Activated CD4-positive, alpha-beta T cell treated with anti-CD3 and anti-CD28 coated beads, Interleukin-2, amount 10 ng/mL, durations not matched to agents 24 days and 14 days (primary cell): ENCODE measurements around the gene SOX10. TPM values are rescaled to one million over a fixed set of nuclear protein-coding genes. Genes with fewer than 3 reads are reported as not detected.

Experiments
- DNase-seq: peaks from one replicate; pipeline ENCODE4 v3.0.0; 2022
- H3K27ac Mint-ChIP-seq: one replicate; pipeline ENCODE4 v1.8.0; 2022; ENCODE audit warnings: mild to moderate bottlenecking, mixed read lengths
- H3K27me3 Mint-ChIP-seq: one replicate; pipeline ENCODE4 v1.8.0; 2022; ENCODE audit warnings: mixed read lengths
- H3K36me3 Mint-ChIP-seq: one replicate; pipeline ENCODE4 v1.8.0; 2022; ENCODE audit warnings: low read depth, mild to moderate bottlenecking, mixed read lengths
- H3K4me1 Mint-ChIP-seq: one replicate; pipeline ENCODE4 v1.8.0; 2021; ENCODE audit warnings: mixed read lengths
- H3K4me3 Mint-ChIP-seq: one replicate; pipeline ENCODE4 v1.8.0; 2022; ENCODE audit warnings: mild to moderate bottlenecking, moderate library complexity, mixed read lengths
- H3K9me3 Mint-ChIP-seq: one replicate; pipeline ENCODE4 v1.8.0; 2021; ENCODE audit warnings: mixed read lengths
- intact Hi-C: fragments of 100-400 bp; cut with micrococcal nuclease; formaldehyde crosslinking; loops from one replicate; pipeline ENCODE4 v1.15.1; 2023
- total RNA-seq: library from RNA; stranded (reverse); gene quantifications from 2 replicates; pipeline ENCODE4 v1.2.3, GENCODE V29; 2022

SOX10 gene
- total RNA-seq, 1 donor from 2014 or later = not detected

GRCh38 chr22:37999640-38000272, 15.4 kb upstream of the SOX10 start:
- no peaks in the 10 kb centered on the region for H3K9me3 Mint-ChIP-seq
- no peaks in the 10 kb centered on the region for H3K4me1 Mint-ChIP-seq
- no peak overlapping the region for H3K27ac Mint-ChIP-seq
- no peaks in the 10 kb centered on the region for H3K36me3 Mint-ChIP-seq
- no peak for DNase-seq
- intact Hi-C loops = no loop called here
- H3K27me3 Mint-ChIP-seq = no peaks in the 10 kb centered on the region
- no peak overlapping the region for H3K4me3 Mint-ChIP-seq

- no peaks in the 10 kb centered on the region for H3K27me3 Mint-ChIP-seq
- no peak overlapping the region for H3K4me3 Mint-ChIP-seq
- H3K9me3 Mint-ChIP-seq = no peaks in the 10 kb centered on the region
- H3K4me1 Mint-ChIP-seq = no peaks in the 10 kb centered on the region
- no peaks in the 10 kb centered on the region for H3K36me3 Mint-ChIP-seq
- intact Hi-C loops = no loop called here
- no peak for DNase-seq
- no peak overlapping the region for H3K27ac Mint-ChIP-seq
Observed at GRCh38 chr22:37999236-37999635, 14.9 kb upstream of the SOX10 start.

- Mint-ChIP-seq H3K27me3 (no peaks in the 10 kb centered on the region), H3K27ac (peak overlapping the region; percentile 60)
Observed at GRCh38 chr22:37998543-37998942, 14.2 kb upstream of the SOX10 start.

GRCh38 chr22:37996515-37997246, 12.3 kb upstream of the SOX10 start:
- H3K27ac Mint-ChIP-seq = no peak overlapping the region

More at GRCh38 chr22:37998543-37998942, 14.2 kb upstream of the SOX10 start:
- H3K4me1 Mint-ChIP-seq = no peaks in the 10 kb centered on the region
- no peaks in the 10 kb centered on the region for H3K9me3 Mint-ChIP-seq
- H3K36me3 Mint-ChIP-seq = no peaks in the 10 kb centered on the region
- DNase-seq = no peak
- no peak overlapping the region for H3K4me3 Mint-ChIP-seq
- intact Hi-C loops = no loop called here

GRCh38 chr22:37996079-37996478, 11.7 kb upstream of the SOX10 start:
- Mint-ChIP-seq H3K27me3 (no peaks in the 10 kb centered on the region), H3K27ac (no peak overlapping the region), H3K9me3 (no peaks in the 10 kb centered on the region), H3K4me1 (no peaks in the 10 kb centered on the region), H3K4me3 (no peak overlapping the region), H3K36me3 (no peaks in the 10 kb centered on the region)
- no peak for DNase-seq
- intact Hi-C loops = no loop called here

More at GRCh38 chr22:37996515-37997246, 12.3 kb upstream of the SOX10 start:
- Mint-ChIP-seq H3K9me3 (no peaks in the 10 kb centered on the region), H3K36me3 (no peaks in the 10 kb centered on the region), H3K27me3 (no peaks in the 10 kb centered on the region), H3K4me1 (no peaks in the 10 kb centered on the region), H3K4me3 (no peak overlapping the region)
- intact Hi-C loops = no loop called here
- DNase-seq = no peak

- H3K4me3 Mint-ChIP-seq = no peak overlapping the region
- intact Hi-C loops = no loop called here
- H3K9me3 Mint-ChIP-seq = no peaks in the 10 kb centered on the region
- no peaks in the 10 kb centered on the region for H3K4me1 Mint-ChIP-seq
- no peaks in the 10 kb centered on the region for H3K27me3 Mint-ChIP-seq
- H3K36me3 Mint-ChIP-seq = no peaks in the 10 kb centered on the region
- no peak overlapping the region for H3K27ac Mint-ChIP-seq
- no peak for DNase-seq
Observed at GRCh38 chr22:37995460-37995859, 11.1 kb upstream of the SOX10 start.

GRCh38 chr22:37994982-37995381, 10.6 kb upstream of the SOX10 start:
- Mint-ChIP-seq H3K4me3 (no peak overlapping the region), H3K27ac (no peak overlapping the region), H3K9me3 (no peaks in the 10 kb centered on the region), H3K36me3 (no peaks in the 10 kb centered on the region), H3K4me1 (no peaks in the 10 kb centered on the region), H3K27me3 (no peaks in the 10 kb centered on the region)
- no peak for DNase-seq
- intact Hi-C loops = no loop called here

GRCh38 chr22:37994049-37994448, 9.7 kb upstream of the SOX10 start:
- H3K27me3 Mint-ChIP-seq = no peaks in the 10 kb centered on the region
- no peaks in the 10 kb centered on the region for H3K9me3 Mint-ChIP-seq
- DNase-seq = no peak
- no peak overlapping the region for H3K4me3 Mint-ChIP-seq
- H3K4me1 Mint-ChIP-seq = no peaks in the 10 kb centered on the region
- intact Hi-C loops = no loop called here
- H3K36me3 Mint-ChIP-seq = no peaks in the 10 kb centered on the region
- H3K27ac Mint-ChIP-seq = no peak overlapping the region

- Mint-ChIP-seq H3K36me3 (no peaks in the 10 kb centered on the region), H3K4me1 (no peaks in the 10 kb centered on the region)
Observed at GRCh38 chr22:37991731-37992442, 7.5 kb upstream of the SOX10 start.

GRCh38 chr22:37990862-37991261, 6.5 kb upstream of the SOX10 start:
- intact Hi-C loops = no loop called here
- no peaks in the 10 kb centered on the region for H3K4me1 Mint-ChIP-seq
- H3K27me3 Mint-ChIP-seq = no peaks in the 10 kb centered on the region
- DNase-seq = no peak
- H3K9me3 Mint-ChIP-seq = no peaks in the 10 kb centered on the region
- H3K4me3 Mint-ChIP-seq = no peak overlapping the region
- no peak overlapping the region for H3K27ac Mint-ChIP-seq
- H3K36me3 Mint-ChIP-seq = no peaks in the 10 kb centered on the region

More at GRCh38 chr22:37991731-37992442, 7.5 kb upstream of the SOX10 start:
- H3K9me3 Mint-ChIP-seq = no peaks in the 10 kb centered on the region
- no peak overlapping the region for H3K27ac Mint-ChIP-seq
- no peaks in the 10 kb centered on the region for H3K27me3 Mint-ChIP-seq
- DNase-seq = no peak
- H3K4me3 Mint-ChIP-seq = no peak overlapping the region
- intact Hi-C loops = no loop called here

GRCh38 chr22:37990301-37990700, 5.9 kb upstream of the SOX10 start:
- intact Hi-C loops = no loop called here
- Mint-ChIP-seq H3K27ac (no peak overlapping the region), H3K9me3 (no peaks in the 10 kb centered on the region), H3K27me3 (no peaks in the 10 kb centered on the region), H3K4me3 (no peak overlapping the region), H3K36me3 (no peaks in the 10 kb centered on the region), H3K4me1 (no peaks in the 10 kb centered on the region)
- DNase-seq = no peak

GRCh38 chr22:37989146-37990045, 5.0 kb upstream of the SOX10 start:
- H3K27ac Mint-ChIP-seq = no peak overlapping the region

GRCh38 chr22:37986371-37986770, 2.0 kb upstream of the SOX10 start:
- Mint-ChIP-seq H3K4me3 (no peak overlapping the region), H3K27me3 (no peaks in the 10 kb centered on the region), H3K27ac (no peak overlapping the region), H3K4me1 (no peaks in the 10 kb centered on the region), H3K9me3 (no peaks in the 10 kb centered on the region), H3K36me3 (no peaks in the 10 kb centered on the region)
- DNase-seq = no peak
- intact Hi-C loops = no loop called here

More at GRCh38 chr22:37989146-37990045, 5.0 kb upstream of the SOX10 start:
- intact Hi-C loops = no loop called here
- no peak for DNase-seq
- H3K36me3 Mint-ChIP-seq = no peaks in the 10 kb centered on the region
- H3K27me3 Mint-ChIP-seq = no peaks in the 10 kb centered on the region
- H3K4me1 Mint-ChIP-seq = no peaks in the 10 kb centered on the region
- no peak overlapping the region for H3K4me3 Mint-ChIP-seq
- no peaks in the 10 kb centered on the region for H3K9me3 Mint-ChIP-seq
